ENCODE measurements around the gene JARID2. TPM values are rescaled to one million over a fixed set of nuclear protein-coding genes. Genes with fewer than 3 reads are reported as not detected.

The JARID2 gene
- total RNA-seq, 2 donors from 2014 or later, result 8.3 to 12.8 TPM

GRCh38 chr6:15464211-15464725, 218.4 kb downstream of the JARID2 start:
- no peaks in the 10 kb centered on the region for H3K27me3 ChIP-seq (replicated peaks; ENCODE audit: insufficient read depth)
- H3K4me1 ChIP-seq (ENCODE audit: control insufficient read depth in 1 of 2, low read depth in 2 of 2), result peaks cover 0 to 15% of the 10 kb centered on the region in 2 donors
- no peaks in the 10 kb centered on the region for H3K9me3 ChIP-seq
- H3K4me3 ChIP-seq, result no peak overlapping the region
- ATAC-seq (ENCODE audit: insufficient number of reproducible peaks, low FRiP score, low read depth), result no peak
- no peak for DNase-seq (ENCODE audit: low spot score)
- TF ChIP-seq CTCF (IDR thresholded peaks at IDR 0.05), result peak; percentile 42
- no peak overlapping the region for H3K27ac ChIP-seq
- no peaks in the 10 kb centered on the region for H3K36me3 ChIP-seq

GRCh38 chr6:15465212-15465611, 219.3 kb downstream of the JARID2 start:
- Histone ChIP-seq H3K4me1 (ENCODE audit: control insufficient read depth in 1 of 2, low read depth in 2 of 2) (peaks cover 0 to 15% of the 10 kb centered on the region in 2 donors), H3K27ac (no peak overlapping the region), H3K27me3 (replicated peaks; ENCODE audit: insufficient read depth) (no peaks in the 10 kb centered on the region), H3K4me3 (no peak overlapping the region), H3K36me3 (no peaks in the 10 kb centered on the region), H3K9me3 (no peaks in the 10 kb centered on the region)
- TF ChIP-seq CTCF (IDR thresholded peaks at IDR 0.05), result no peak
- ATAC-seq (ENCODE audit: insufficient number of reproducible peaks, low FRiP score, low read depth) (no peak), DNase-seq (ENCODE audit: low spot score) (no peak)

- TF ChIP-seq CTCF (IDR thresholded peaks at IDR 0.05), result no peak
- Histone ChIP-seq H3K4me3 (no peak overlapping the region), H3K36me3 (no peaks in the 10 kb centered on the region), H3K27me3 (replicated peaks; ENCODE audit: insufficient read depth) (no peaks in the 10 kb centered on the region), H3K9me3 (no peaks in the 10 kb centered on the region), H3K4me1 (ENCODE audit: control insufficient read depth in 1 of 2, low read depth in 2 of 2) (peaks cover 6 to 35% of the 10 kb centered on the region in 2 donors), H3K27ac (no peak overlapping the region)
- DNase-seq (ENCODE audit: low spot score) (no peak), ATAC-seq (ENCODE audit: insufficient number of reproducible peaks, low FRiP score, low read depth) (no peak)
Observed at GRCh38 chr6:15470746-15471145, 224.9 kb downstream of the JARID2 start.

GRCh38 chr6:15472621-15473020, 226.8 kb downstream of the JARID2 start:
- Histone ChIP-seq H3K9me3 (no peaks in the 10 kb centered on the region), H3K27ac (peak overlapping the region; percentile 6 to 90), H3K27me3 (replicated peaks; ENCODE audit: insufficient read depth) (no peaks in the 10 kb centered on the region), H3K4me3 (no peak overlapping the region), H3K4me1 (ENCODE audit: control insufficient read depth in 1 of 2, low read depth in 2 of 2) (peaks cover 21 to 54% of the 10 kb centered on the region in 2 donors), H3K36me3 (no peaks in the 10 kb centered on the region)
- ATAC-seq (ENCODE audit: insufficient number of reproducible peaks, low FRiP score, low read depth) (no peak), DNase-seq (ENCODE audit: low spot score) (no peak)
- no peak for TF ChIP-seq CTCF (IDR thresholded peaks at IDR 0.05)

- Histone ChIP-seq H3K4me1 (ENCODE audit: control insufficient read depth in 1 of 2, low read depth in 2 of 2) (peaks cover 24 to 60% of the 10 kb centered on the region in 2 donors), H3K9me3 (no peaks in the 10 kb centered on the region), H3K27me3 (replicated peaks; ENCODE audit: insufficient read depth) (no peaks in the 10 kb centered on the region), H3K27ac (peak overlapping the region; percentile 6 to 90), H3K36me3 (no peaks in the 10 kb centered on the region), H3K4me3 (no peak overlapping the region)
- TF ChIP-seq CTCF (IDR thresholded peaks at IDR 0.05), result no peak
- ATAC-seq (ENCODE audit: insufficient number of reproducible peaks, low FRiP score, low read depth), result no peak
- no peak for DNase-seq (ENCODE audit: low spot score)
Observed at GRCh38 chr6:15473174-15473573, 227.3 kb downstream of the JARID2 start.

Data from thoracic aorta (tissue), 2 donors.